Liver (tissue), 3 donors: ENCODE measurements around the gene PDC.

Experiments used
- GABPA ChIP-seq, 2 donors: IDR thresholded peaks in 1 of 2; conservative IDR thresholded peaks in 1 of 2; 2 replicates each; pipeline ENCODE4 v1.6.1; 2016; ENCODE audit warnings: antibody characterized with exemption in 2 of 2, mild to moderate bottlenecking in 1 of 2, moderate library complexity in 1 of 2
- JUND ChIP-seq, 2 donors: IDR thresholded peaks; 2 replicates each; pipeline ENCODE4 v1.6.1; 2016; ENCODE audit warnings: antibody characterized with exemption in 2 of 2
- RAD21 ChIP-seq, 2 donors: IDR thresholded peaks; 2 replicates each; pipeline ENCODE4 v1.6.1; 2016; ENCODE audit warnings: antibody characterized with exemption in 2 of 2, mild to moderate bottlenecking in 2 of 2
- SP1 ChIP-seq: IDR thresholded peaks from 2 replicates; pipeline ENCODE4 v1.6.1; 2018; ENCODE audit warnings: antibody characterized with exemption, mild to moderate bottlenecking
- TAF1 ChIP-seq: conservative IDR thresholded peaks from 2 replicates; pipeline ENCODE4 v1.6.1; 2016; ENCODE audit warnings: antibody characterized with exemption, mild to moderate bottlenecking
- YY1 ChIP-seq: IDR thresholded peaks from 2 replicates; pipeline ENCODE4 v1.6.1; 2016; ENCODE audit warnings: antibody characterized with exemption, mild to moderate bottlenecking
- TF ChIP-seq, protein P1 (sequence below): fragments of 150-350 bp; IDR thresholded peaks from 2 replicates; pipeline ENCODE4 v1.5.1; 2017; ENCODE audit warnings: improper control_type of control experiment, low read depth, low read length; ENCODE audit not compliant: missing input control
- TF ChIP-seq, protein P2 (sequence below): IDR thresholded peaks from 2 replicates; pipeline ENCODE4 v1.6.1; 2016; ENCODE audit warnings: antibody characterized with exemption
- TF ChIP-seq, protein P3 (sequence below): IDR thresholded peaks from 2 replicates; pipeline ENCODE4 v1.6.1; 2016; ENCODE audit warnings: antibody characterized with exemption, mild to moderate bottlenecking
- donor health status: healthy.
- donor health status: healthy.

DNA sequence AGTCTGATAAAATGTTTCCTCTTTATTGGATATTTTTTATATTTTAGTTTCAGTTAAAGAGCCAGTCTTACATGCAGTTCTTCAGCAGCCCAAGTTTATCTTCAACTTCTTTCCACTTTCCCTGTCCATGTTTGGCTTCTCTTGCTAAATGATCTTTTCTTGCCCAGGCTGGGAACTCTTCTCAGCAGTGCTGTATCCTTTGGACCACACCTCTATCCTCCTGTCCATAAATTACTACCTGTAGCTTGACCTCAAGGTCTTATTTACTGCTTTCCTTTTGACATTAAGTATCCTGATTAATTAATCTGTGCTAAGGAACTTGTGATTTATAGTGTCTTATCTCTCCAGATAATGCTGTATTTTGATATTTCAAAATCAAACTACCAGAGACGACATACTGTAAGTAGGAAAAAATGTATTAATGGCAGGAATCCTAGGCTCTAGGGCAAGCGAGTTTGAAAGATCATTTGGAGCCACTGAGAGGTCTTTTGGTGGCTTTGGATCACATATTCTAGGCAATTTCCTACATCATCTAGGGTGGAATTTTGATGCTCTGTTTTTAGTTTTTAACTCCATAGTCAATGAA, 20.5 kb upstream of the PDC start:
- TF ChIP-seq, protein P1, sequence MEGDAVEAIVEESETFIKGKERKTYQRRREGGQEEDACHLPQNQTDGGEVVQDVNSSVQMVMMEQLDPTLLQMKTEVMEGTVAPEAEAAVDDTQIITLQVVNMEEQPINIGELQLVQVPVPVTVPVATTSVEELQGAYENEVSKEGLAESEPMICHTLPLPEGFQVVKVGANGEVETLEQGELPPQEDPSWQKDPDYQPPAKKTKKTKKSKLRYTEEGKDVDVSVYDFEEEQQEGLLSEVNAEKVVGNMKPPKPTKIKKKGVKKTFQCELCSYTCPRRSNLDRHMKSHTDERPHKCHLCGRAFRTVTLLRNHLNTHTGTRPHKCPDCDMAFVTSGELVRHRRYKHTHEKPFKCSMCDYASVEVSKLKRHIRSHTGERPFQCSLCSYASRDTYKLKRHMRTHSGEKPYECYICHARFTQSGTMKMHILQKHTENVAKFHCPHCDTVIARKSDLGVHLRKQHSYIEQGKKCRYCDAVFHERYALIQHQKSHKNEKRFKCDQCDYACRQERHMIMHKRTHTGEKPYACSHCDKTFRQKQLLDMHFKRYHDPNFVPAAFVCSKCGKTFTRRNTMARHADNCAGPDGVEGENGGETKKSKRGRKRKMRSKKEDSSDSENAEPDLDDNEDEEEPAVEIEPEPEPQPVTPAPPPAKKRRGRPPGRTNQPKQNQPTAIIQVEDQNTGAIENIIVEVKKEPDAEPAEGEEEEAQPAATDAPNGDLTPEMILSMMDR, result no peak
- TF ChIP-seq TAF1 (no peak), GABPA (IDR thresholded peaks at IDR 0.05 in 1 of 2, conservative IDR thresholded peaks at IDR 0.05 in 1 of 2) (no peak), SP1 (no peak), RAD21 (IDR thresholded peaks at IDR 0.05) (no peak), JUND (IDR thresholded peaks at IDR 0.05) (no peak), YY1 (no peak)
- TF ChIP-seq, protein P2, sequence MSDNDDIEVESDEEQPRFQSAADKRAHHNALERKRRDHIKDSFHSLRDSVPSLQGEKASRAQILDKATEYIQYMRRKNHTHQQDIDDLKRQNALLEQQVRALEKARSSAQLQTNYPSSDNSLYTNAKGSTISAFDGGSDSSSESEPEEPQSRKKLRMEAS, result no peak
- TF ChIP-seq, protein P3, sequence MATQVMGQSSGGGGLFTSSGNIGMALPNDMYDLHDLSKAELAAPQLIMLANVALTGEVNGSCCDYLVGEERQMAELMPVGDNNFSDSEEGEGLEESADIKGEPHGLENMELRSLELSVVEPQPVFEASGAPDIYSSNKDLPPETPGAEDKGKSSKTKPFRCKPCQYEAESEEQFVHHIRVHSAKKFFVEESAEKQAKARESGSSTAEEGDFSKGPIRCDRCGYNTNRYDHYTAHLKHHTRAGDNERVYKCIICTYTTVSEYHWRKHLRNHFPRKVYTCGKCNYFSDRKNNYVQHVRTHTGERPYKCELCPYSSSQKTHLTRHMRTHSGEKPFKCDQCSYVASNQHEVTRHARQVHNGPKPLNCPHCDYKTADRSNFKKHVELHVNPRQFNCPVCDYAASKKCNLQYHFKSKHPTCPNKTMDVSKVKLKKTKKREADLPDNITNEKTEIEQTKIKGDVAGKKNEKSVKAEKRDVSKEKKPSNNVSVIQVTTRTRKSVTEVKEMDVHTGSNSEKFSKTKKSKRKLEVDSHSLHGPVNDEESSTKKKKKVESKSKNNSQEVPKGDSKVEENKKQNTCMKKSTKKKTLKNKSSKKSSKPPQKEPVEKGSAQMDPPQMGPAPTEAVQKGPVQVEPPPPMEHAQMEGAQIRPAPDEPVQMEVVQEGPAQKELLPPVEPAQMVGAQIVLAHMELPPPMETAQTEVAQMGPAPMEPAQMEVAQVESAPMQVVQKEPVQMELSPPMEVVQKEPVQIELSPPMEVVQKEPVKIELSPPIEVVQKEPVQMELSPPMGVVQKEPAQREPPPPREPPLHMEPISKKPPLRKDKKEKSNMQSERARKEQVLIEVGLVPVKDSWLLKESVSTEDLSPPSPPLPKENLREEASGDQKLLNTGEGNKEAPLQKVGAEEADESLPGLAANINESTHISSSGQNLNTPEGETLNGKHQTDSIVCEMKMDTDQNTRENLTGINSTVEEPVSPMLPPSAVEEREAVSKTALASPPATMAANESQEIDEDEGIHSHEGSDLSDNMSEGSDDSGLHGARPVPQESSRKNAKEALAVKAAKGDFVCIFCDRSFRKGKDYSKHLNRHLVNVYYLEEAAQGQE, result no peak
